ENCODE measurements around the gene FGF12. TPM values are rescaled to one million over a fixed set of nuclear protein-coding genes. Genes with fewer than 3 reads are reported as not detected.

Gene FGF12
- total RNA-seq, 1 experiment from 2014 or later = 1.5 TPM

DNA sequence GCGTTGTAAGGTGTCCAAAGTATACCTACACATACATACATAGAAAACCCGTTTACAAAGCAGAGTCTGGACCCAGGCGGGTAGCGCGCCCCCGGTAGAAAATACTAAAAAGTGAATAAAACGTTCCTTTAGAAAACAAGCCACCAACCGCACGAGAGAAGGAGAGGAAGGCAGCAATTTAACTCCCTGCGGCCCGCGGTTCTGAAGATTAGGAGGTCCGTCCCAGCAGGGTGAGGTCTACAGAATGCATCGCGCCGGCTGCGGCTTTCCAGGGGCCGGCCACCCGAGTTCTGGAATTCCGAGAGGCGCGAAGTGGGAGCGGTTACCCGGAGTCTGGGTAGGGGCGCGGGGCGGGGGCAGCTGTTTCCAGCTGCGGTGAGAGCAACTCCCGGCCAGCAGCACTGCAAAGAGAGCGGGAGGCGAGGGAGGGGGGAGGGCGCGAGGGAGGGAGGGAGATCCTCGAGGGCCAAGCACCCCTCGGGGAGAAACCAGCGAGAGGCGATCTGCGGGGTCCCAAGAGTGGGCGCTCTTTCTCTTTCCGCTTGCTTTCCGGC, 318.6 kb downstream of the FGF12 start:
- in situ Hi-C loops (cut with HindIII; ENCODE audit: low pct_unique_long_range_greater_than_20kb, low sequenced_read_pairs) = no loop called here

GRCh38 chr3:192408007-192408646, 319.2 kb downstream of the FGF12 start:
- in situ Hi-C loops (cut with HindIII; ENCODE audit: low pct_unique_long_range_greater_than_20kb, low sequenced_read_pairs) = no loop called here
- no peak for DNase-seq (ENCODE audit: low read depth)

More for the DNA sequence above, 318.6 kb downstream of the FGF12 start:
- DNase-seq (ENCODE audit: low read depth) = no peak

DNA sequence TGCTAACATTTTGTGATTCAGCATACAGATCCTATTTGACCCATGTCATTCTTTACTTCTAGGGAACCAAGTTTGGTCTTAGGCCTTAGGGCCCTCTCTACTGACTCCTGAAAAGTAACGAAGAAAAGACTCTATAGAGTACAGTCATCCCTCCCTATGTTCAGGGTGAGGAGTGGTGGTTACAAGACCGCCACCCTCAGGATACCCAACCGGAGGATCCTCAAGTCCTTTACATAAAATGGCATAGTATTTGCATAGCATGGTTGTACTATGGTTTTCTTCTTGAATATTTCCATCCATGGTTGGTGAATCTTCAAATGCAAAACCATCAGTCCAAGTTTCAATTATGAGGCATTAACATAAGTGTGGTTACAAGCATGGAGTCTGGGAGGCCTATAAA, 327.6 kb downstream of the FGF12 start:
- no peak for DNase-seq (ENCODE audit: low read depth)
- in situ Hi-C loops (cut with HindIII; ENCODE audit: low pct_unique_long_range_greater_than_20kb, low sequenced_read_pairs) = no loop called here

- in situ Hi-C loops (cut with HindIII; ENCODE audit: low pct_unique_long_range_greater_than_20kb, low sequenced_read_pairs) = no loop called here
- no peak for DNase-seq (ENCODE audit: low read depth)
Observed at GRCh38 chr3:192397012-192397411, 330.3 kb downstream of the FGF12 start.

GRCh38 chr3:192395506-192395905, 331.8 kb downstream of the FGF12 start:
- no peak for DNase-seq (ENCODE audit: low read depth)
- in situ Hi-C loops (cut with HindIII; ENCODE audit: low pct_unique_long_range_greater_than_20kb, low sequenced_read_pairs) = no loop called here

GRCh38 chr3:192392986-192393385, 334.4 kb downstream of the FGF12 start:
- no peak for DNase-seq (ENCODE audit: low read depth)
- in situ Hi-C loops (cut with HindIII; ENCODE audit: low pct_unique_long_range_greater_than_20kb, low sequenced_read_pairs) = no loop called here

DNA sequence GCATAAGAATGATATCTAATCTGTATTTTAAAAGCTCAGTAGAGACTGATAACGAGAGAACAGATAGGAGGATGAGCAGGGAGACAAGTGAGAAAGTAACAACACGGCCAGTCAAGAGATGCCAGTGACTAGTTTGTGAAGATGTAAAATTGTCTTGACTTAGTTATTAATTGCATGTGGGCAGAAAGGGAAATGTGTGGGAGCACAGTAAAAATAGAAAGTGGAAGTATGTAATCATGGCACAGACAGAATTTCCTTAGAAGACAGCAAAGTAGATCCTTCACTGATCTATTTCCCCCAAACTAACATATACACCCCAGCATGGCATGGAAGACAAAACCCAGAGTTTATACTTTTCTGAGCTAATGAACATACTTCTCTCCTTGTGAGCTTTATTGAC, 344.5 kb downstream of the FGF12 start:
- in situ Hi-C loops (cut with HindIII; ENCODE audit: low pct_unique_long_range_greater_than_20kb, low sequenced_read_pairs) = no loop called here
- DNase-seq (ENCODE audit: low read depth) = no peak

DNA sequence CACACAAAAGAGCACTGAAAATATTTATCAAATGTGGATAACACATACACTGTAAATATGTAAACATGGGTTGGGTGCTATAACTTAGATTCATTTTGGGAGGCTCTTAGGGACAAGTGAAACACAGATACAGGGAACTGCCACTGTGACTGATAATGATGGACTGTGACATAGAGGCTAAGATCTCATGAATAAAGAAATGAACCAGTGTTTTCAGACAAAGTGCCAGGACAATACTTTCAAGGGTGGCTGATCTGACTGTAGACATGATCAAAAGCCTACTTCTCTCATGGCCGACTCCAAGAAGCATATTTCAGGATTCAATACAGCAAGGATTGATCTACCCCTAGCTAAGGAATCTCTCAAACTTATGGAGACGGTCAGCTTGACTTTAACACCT, 353.8 kb downstream of the FGF12 start:
- DNase-seq (ENCODE audit: low read depth) = no peak
- in situ Hi-C loops (cut with HindIII; ENCODE audit: low pct_unique_long_range_greater_than_20kb, low sequenced_read_pairs) = no loop called here

DNA sequence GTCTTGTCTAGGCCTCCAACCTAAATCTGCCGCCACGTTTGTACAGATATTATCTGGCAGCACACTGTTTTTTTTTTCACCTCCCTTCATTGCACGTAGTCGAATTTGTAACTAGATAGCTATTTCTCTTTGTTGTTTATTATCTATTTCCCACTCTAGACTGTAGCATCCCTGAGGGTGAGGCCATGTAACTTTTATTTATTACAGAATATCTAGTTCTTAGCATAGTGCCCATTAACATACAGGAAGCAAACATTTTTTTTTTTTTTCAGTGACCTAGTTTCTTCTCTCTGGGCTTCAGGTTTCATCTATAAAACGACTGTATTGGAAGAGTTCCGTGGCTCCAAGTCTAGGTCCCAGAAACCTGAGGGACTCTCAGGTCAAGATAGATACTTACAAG, 354.3 kb downstream of the FGF12 start:
- in situ Hi-C loops (cut with HindIII; ENCODE audit: low pct_unique_long_range_greater_than_20kb, low sequenced_read_pairs) = no loop called here

GRCh38 chr3:192372616-192373015, 354.7 kb downstream of the FGF12 start:
- no peak for DNase-seq (ENCODE audit: low read depth)
- in situ Hi-C loops (cut with HindIII; ENCODE audit: low pct_unique_long_range_greater_than_20kb, low sequenced_read_pairs) = no loop called here

More for the DNA sequence above, 354.3 kb downstream of the FGF12 start:
- no peak for DNase-seq (ENCODE audit: low read depth)

- in situ Hi-C loops (cut with HindIII; ENCODE audit: low pct_unique_long_range_greater_than_20kb, low sequenced_read_pairs) = no loop called here
- no peak for DNase-seq (ENCODE audit: low read depth)
Observed at GRCh38 chr3:192371870-192372400, 355.4 kb downstream of the FGF12 start.

GRCh38 chr3:192367616-192368015, 359.7 kb downstream of the FGF12 start:
- DNase-seq (ENCODE audit: low read depth) = no peak
- in situ Hi-C loops (cut with HindIII; ENCODE audit: low pct_unique_long_range_greater_than_20kb, low sequenced_read_pairs) = no loop called here

DNA sequence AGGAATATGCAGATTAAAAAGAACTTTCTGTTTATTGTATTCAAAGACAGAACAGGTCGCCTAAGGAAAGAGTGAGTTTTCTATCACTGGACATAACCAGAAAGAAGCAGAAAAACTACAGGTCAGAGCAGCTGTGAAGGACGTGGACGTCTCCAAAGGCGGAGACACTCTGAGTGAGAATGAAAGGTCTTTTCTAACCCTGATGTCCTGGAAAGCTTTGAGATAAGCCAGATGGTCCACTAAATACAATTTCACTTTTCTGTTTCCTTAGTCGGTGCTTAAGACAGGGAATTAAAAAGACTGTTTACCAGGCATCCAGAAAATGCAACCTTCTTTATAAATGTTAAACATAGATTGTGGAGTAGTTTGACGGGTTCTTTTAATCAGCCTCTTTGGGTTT, 360.4 kb downstream of the FGF12 start:
- no peak for DNase-seq (ENCODE audit: low read depth)

DNA sequence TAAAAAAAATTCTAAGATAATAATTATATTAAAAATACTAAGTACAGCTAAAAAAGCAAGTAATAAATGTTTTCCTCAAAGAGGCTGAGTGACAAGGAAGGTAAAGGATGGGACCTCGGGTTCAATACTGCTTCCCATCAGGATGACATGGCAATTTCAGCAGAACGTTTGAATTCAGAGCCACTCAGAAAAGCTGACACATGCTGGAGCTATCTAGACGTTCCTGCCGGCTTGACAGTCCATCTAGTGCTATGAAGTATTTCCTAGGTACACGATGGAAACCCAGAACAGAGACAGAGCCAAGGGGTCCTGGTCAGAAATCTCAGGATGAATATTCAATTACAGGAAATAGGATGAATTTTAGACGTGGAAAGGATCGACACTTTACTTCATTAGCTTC, 361.8 kb downstream of the FGF12 start:
- no peak for DNase-seq (ENCODE audit: low read depth)
- in situ Hi-C loops (cut with HindIII; ENCODE audit: low pct_unique_long_range_greater_than_20kb, low sequenced_read_pairs) = no loop called here

More for the DNA sequence above, 360.4 kb downstream of the FGF12 start:
- in situ Hi-C loops (cut with HindIII; ENCODE audit: low pct_unique_long_range_greater_than_20kb, low sequenced_read_pairs) = no loop called here

DNA sequence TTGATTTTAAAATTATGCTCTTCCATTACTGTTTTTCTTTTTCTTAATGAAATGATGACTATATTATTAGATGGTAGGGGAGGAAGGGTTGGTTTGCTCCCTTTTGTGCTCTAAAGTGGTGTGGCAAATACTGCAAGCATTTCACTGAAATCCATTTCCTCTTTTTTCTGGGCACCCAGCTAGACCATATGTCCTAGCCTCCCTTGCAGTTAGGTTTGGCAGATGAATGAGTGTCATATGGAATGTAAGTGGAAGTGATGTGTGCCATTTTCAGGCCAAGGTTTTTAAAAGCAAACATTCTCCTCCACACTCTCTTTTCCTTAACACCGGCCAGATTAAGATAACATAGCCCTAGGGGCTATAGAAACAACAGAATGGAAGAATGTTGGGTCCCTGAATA, 363.0 kb downstream of the FGF12 start:
- in situ Hi-C loops (cut with HindIII; ENCODE audit: low pct_unique_long_range_greater_than_20kb, low sequenced_read_pairs) = no loop called here
- no peak for DNase-seq (ENCODE audit: low read depth)

DNA sequence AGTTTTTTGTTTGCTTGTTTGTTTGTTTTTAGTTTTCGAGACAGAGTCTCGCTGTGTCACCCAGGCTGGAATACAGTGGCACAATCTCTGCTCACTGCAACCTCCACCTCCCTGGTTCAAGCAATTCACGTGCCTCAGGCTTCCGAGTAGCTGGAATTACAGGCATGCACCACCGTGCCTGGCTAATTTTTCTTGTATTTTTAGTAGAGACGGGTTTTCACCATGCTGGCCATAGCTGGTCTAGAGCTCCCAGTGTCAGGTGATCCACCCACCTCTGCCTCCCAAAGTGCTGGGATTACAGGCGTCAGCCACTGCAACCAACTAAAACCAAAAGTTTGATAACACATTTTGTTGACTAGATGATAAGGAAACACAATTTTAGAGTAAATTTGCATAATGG, 372.7 kb downstream of the FGF12 start:
- no peak for DNase-seq (ENCODE audit: low read depth)
- in situ Hi-C loops (cut with HindIII; ENCODE audit: low pct_unique_long_range_greater_than_20kb, low sequenced_read_pairs) = no loop called here

DNA sequence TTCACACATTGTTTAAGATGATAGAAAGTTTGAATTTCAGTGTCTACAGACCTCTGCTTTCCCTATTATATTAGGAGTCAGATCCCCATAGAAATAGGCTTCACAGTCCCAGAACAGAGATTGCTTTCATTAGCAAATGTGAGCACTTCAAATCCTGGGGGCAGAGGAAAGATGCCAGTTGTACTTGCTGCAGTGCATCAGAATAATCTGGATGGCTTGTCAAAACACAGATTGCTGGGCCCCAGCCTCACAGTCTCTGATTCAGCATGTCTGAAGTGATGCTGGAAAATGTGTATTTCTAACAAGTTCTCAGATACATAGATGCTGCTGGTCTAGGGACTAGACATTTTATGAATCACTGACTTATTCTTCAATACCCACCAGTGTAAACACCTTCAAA, 375.2 kb downstream of the FGF12 start:
- in situ Hi-C loops (cut with HindIII; ENCODE audit: low pct_unique_long_range_greater_than_20kb, low sequenced_read_pairs) = no loop called here
- DNase-seq (ENCODE audit: low read depth) = no peak

- in situ Hi-C loops (cut with HindIII; ENCODE audit: low pct_unique_long_range_greater_than_20kb, low sequenced_read_pairs) = no loop called here
Observed at GRCh38 chr3:192351441-192351840, 375.9 kb downstream of the FGF12 start.

GRCh38 chr3:192340031-192340430, 387.3 kb downstream of the FGF12 start:
- in situ Hi-C loops (cut with HindIII; ENCODE audit: low pct_unique_long_range_greater_than_20kb, low sequenced_read_pairs) = no loop called here
- no peak for DNase-seq (ENCODE audit: low read depth)

More at GRCh38 chr3:192351441-192351840, 375.9 kb downstream of the FGF12 start:
- DNase-seq (ENCODE audit: low read depth) = no peak

DNA sequence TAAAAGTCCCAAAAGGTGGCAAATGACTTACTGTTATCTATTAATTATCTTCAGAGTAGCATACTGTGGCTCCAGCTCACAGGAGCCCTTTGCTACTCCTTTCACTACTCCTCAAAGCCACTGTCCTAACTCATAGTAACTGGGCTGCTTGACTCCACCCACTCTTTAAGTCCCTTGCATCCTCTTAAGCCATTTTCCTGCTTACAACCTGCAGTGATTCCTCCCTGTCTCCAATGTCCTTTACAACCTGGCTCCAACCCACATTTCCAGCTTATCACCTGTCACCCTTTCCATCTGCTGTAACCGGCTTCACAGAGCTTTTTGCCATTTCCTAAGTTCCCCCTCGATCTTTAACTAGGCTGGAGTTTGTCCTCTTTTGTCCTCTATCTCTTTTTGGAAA, 388.1 kb downstream of the FGF12 start:
- in situ Hi-C loops (cut with HindIII; ENCODE audit: low pct_unique_long_range_greater_than_20kb, low sequenced_read_pairs) = no loop called here
- DNase-seq (ENCODE audit: low read depth) = no peak
